ENCODE measurements around the gene TRABD. TPM values are rescaled to one million over a fixed set of nuclear protein-coding genes. Genes with fewer than 3 reads are reported as not detected.

TRABD gene
- total RNA-seq, 4 donors from 2014 or later: 26.6 to 51.9 (median 31.5) TPM

- intact Hi-C loops (cut with DNase I): no loop called here
- Histone ChIP-seq H3K36me3 (peaks cover 30 to 44% of the 10 kb centered on the region in 2 donors), H3K4me1 (no peaks in the 10 kb centered on the region), H3K27me3 (no peaks in the 10 kb centered on the region), H3K4me3 (replicated peaks in 1 of 3) (no peak overlapping the region), H3K9me3 (no peaks in the 10 kb centered on the region), H3K27ac (no peak overlapping the region)
- no peak for DNase-seq
- TF ChIP-seq CTCF (IDR thresholded peaks at IDR 0.05) (no peak), POLR2A (IDR thresholded peaks at IDR 0.05) (no peak)
- WGBS, 2 donors: 90 to 100% methylated on average over 3 to 7 of the region's 18 CpGs
These were observed 41.1 kb downstream of the TRABD start for GRCh38 chr22:50226875-50227165.

GRCh38 chr22:50227579-50228215, 42.0 kb downstream of the TRABD start:
- Histone ChIP-seq H3K27me3 (no peaks in the 10 kb centered on the region), H3K4me3 (replicated peaks in 1 of 3) (no peak overlapping the region), H3K4me1 (no peaks in the 10 kb centered on the region), H3K9me3 (no peaks in the 10 kb centered on the region), H3K27ac (no peak overlapping the region), H3K36me3 (peaks cover 32 to 38% of the 10 kb centered on the region in 2 donors)
- no peak for DNase-seq
- WGBS, 2 donors: 91% methylated on average over 17 to 24 of the region's 25 CpGs
- intact Hi-C loops (cut with DNase I): no loop called here
- no peak for TF ChIP-seq POLR2A (IDR thresholded peaks at IDR 0.05)

GRCh38 chr22:50228366-50228765, 42.7 kb downstream of the TRABD start:
- H3K4me1 ChIP-seq: no peaks in the 10 kb centered on the region
- TF ChIP-seq CTCF (IDR thresholded peaks at IDR 0.05): no peak
- TF ChIP-seq POLR2A (IDR thresholded peaks at IDR 0.05): no peak
- no peak overlapping the region for H3K27ac ChIP-seq
- no peak for DNase-seq
- intact Hi-C loops (cut with DNase I): no loop called here
- no peaks in the 10 kb centered on the region for H3K9me3 ChIP-seq
- no peak overlapping the region for H3K4me3 ChIP-seq (replicated peaks in 1 of 3)
- 97 to 98% methylated on average over 6 to 9 of the region's 9 CpGs for WGBS, 2 donors
- peaks cover 32 to 33% of the 10 kb centered on the region in 2 donors for H3K36me3 ChIP-seq
- H3K27me3 ChIP-seq: no peaks in the 10 kb centered on the region

GRCh38 chr22:50229370-50229769, 43.7 kb downstream of the TRABD start:
- Histone ChIP-seq H3K27ac (no peak overlapping the region), H3K27me3 (no peaks in the 10 kb centered on the region), H3K4me1 (no peaks in the 10 kb centered on the region), H3K36me3 (peaks cover 24 to 25% of the 10 kb centered on the region in 2 donors), H3K4me3 (replicated peaks in 1 of 3) (no peak overlapping the region), H3K9me3 (no peaks in the 10 kb centered on the region)
- WGBS, 2 donors: 94 to 95% methylated on average over 16 of the region's 16 CpGs
- TF ChIP-seq CTCF (IDR thresholded peaks at IDR 0.05): no peak
- TF ChIP-seq POLR2A (IDR thresholded peaks at IDR 0.05): no peak
- no peak for DNase-seq
- intact Hi-C loops (cut with DNase I): no loop called here

GRCh38 chr22:50232481-50233151, 46.9 kb downstream of the TRABD start:
- Histone ChIP-seq H3K9me3 (no peaks in the 10 kb centered on the region), H3K27ac (no peak overlapping the region), H3K36me3 (peaks cover 5 to 11% of the 10 kb centered on the region in 2 donors), H3K4me1 (no peaks in the 10 kb centered on the region), H3K4me3 (replicated peaks in 1 of 3) (no peak overlapping the region), H3K27me3 (no peaks in the 10 kb centered on the region)
- no peak for TF ChIP-seq CTCF (IDR thresholded peaks at IDR 0.05)
- no peak for TF ChIP-seq POLR2A (IDR thresholded peaks at IDR 0.05)
- intact Hi-C loops (cut with DNase I): no loop called here
- DNase-seq: no peak
- 90 to 91% methylated on average over 20 of the region's 20 CpGs for WGBS, 2 donors

Measured in thyroid gland (tissue), 4 donors.